ENCODE data around the gene EDAR.

Gene EDAR

GRCh38 chr2:108904680-108905079 lies 84.3 kb downstream of the EDAR start:
- no peaks in the 10 kb centered on the region for H3K36me3 ChIP-seq (ENCODE audit: control insufficient read depth, insufficient read depth, low read length)
- H3K4me3 ChIP-seq (replicated peaks; ENCODE audit: low read depth, low read length), result no peak overlapping the region
- no peak for TF ChIP-seq CTCF (IDR thresholded peaks at IDR 0.05; ENCODE audit: insufficient read depth, low read length, poor library complexity, severe bottlenecking)
- H3K27me3 ChIP-seq (replicated peaks; ENCODE audit: control insufficient read depth, insufficient read depth, low read length), result no peaks in the 10 kb centered on the region
- no peak for DNase-seq (ENCODE audit: extremely low read depth, insufficient read length)

- DNase-seq (ENCODE audit: extremely low read depth, insufficient read length), result no peak
- no peaks in the 10 kb centered on the region for H3K36me3 ChIP-seq (ENCODE audit: control insufficient read depth, insufficient read depth, low read length)
- no peak for TF ChIP-seq CTCF (IDR thresholded peaks at IDR 0.05; ENCODE audit: insufficient read depth, low read length, poor library complexity, severe bottlenecking)
- H3K27me3 ChIP-seq (replicated peaks; ENCODE audit: control insufficient read depth, insufficient read depth, low read length), result no peaks in the 10 kb centered on the region
- H3K4me3 ChIP-seq (replicated peaks; ENCODE audit: low read depth, low read length), result no peak overlapping the region
These were observed 90.5 kb downstream of the EDAR start for GRCh38 chr2:108898315-108899082.

- Histone ChIP-seq H3K27me3 (replicated peaks; ENCODE audit: control insufficient read depth, insufficient read depth, low read length) (no peaks in the 10 kb centered on the region), H3K36me3 (ENCODE audit: control insufficient read depth, insufficient read depth, low read length) (no peaks in the 10 kb centered on the region), H3K4me3 (replicated peaks; ENCODE audit: low read depth, low read length) (no peak overlapping the region)
- no peak for TF ChIP-seq CTCF (IDR thresholded peaks at IDR 0.05; ENCODE audit: insufficient read depth, low read length, poor library complexity, severe bottlenecking)
- no peak for DNase-seq (ENCODE audit: extremely low read depth, insufficient read length)
These were observed 92.3 kb downstream of the EDAR start for GRCh38 chr2:108896741-108897140.

DNA sequence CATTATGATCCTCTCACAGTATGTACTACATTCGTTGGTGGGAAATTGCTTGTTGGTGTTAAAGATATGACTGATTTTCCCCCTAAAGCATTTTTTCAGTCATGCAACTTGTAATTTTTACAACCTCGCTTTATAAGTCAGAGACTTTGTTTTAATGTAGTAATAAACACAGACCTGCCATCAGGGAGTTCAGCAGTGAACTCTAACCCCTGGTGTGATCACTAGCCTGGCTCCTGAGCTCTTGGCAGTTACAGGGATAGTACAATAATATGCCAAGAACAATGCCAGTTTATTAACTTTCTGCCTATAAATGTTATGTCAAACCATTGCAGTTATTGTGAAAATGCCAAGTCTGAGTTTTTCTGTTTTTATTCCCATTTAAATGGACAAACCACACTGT lies 93.8 kb downstream of the EDAR start:
- H3K36me3 ChIP-seq (ENCODE audit: control insufficient read depth, insufficient read depth, low read length), result no peaks in the 10 kb centered on the region; the same call in 1 of the 2 replicates
- H3K27me3 ChIP-seq (replicated peaks; ENCODE audit: control insufficient read depth, insufficient read depth, low read length), result no peaks in the 10 kb centered on the region
- DNase-seq (ENCODE audit: extremely low read depth, insufficient read length), result no peak
- no peak for TF ChIP-seq CTCF (IDR thresholded peaks at IDR 0.05; ENCODE audit: insufficient read depth, low read length, poor library complexity, severe bottlenecking)
- H3K4me3 ChIP-seq (replicated peaks; ENCODE audit: low read depth, low read length), result no peak overlapping the region

DNA sequence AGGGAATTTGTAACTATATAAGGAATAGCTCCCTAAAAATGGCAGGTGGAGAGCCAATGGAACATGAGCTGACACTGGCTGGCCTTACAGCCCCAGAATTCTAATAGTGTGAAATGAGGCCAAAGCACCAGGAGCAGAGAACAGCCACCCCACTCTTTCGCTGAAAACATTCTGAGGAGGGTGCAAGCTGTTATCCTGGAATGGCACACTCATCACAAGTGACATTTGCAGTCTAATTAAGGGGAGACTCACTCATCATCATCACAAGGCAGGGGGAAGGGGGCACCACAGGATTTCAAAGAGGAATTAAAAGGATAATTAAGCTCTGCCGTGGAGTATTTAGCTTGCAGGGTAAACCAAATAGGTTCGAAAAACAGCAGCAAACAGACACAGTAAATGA lies 94.3 kb downstream of the EDAR start:
- DNase-seq (ENCODE audit: extremely low read depth, insufficient read length), result no peak
- H3K4me3 ChIP-seq (replicated peaks; ENCODE audit: low read depth, low read length), result no peak overlapping the region
- no peak for TF ChIP-seq CTCF (IDR thresholded peaks at IDR 0.05; ENCODE audit: insufficient read depth, low read length, poor library complexity, severe bottlenecking)
- H3K36me3 ChIP-seq (ENCODE audit: control insufficient read depth, insufficient read depth, low read length), result no peaks in the 10 kb centered on the region; the same call in 1 of the 2 replicates
- no peaks in the 10 kb centered on the region for H3K27me3 ChIP-seq (replicated peaks; ENCODE audit: control insufficient read depth, insufficient read depth, low read length)

Measured in GM06990 (cell line).